ENCODE results near the gene DLD.
"Not testable (repeated sequence)": the region's sequence is repeated elsewhere in the genome, so short reads cannot be mapped to it uniquely, and the experiment has no call there.

The DLD gene

GRCh38 chr7:107917763-107918651, 27.0 kb downstream of the DLD start:
- no peak for DNase-seq (ENCODE audit: low spot score)

- no peak for DNase-seq (ENCODE audit: low spot score)
These were observed 28.0 kb downstream of the DLD start for GRCh38 chr7:107918948-107919347.

- DNase-seq (ENCODE audit: low spot score), result no peak
These were observed 29.2 kb downstream of the DLD start for GRCh38 chr7:107920048-107920772.

GRCh38 chr7:107921826-107922225, 30.8 kb downstream of the DLD start:
- DNase-seq (ENCODE audit: low spot score), result not testable (repeated sequence)

- DNase-seq (ENCODE audit: low spot score), result no peak
These were observed 31.9 kb downstream of the DLD start for GRCh38 chr7:107922886-107923285.

- no peak for DNase-seq (ENCODE audit: low spot score)
These were observed 34.0 kb downstream of the DLD start for GRCh38 chr7:107924841-107925504.

GRCh38 chr7:107926481-107926880, 35.5 kb downstream of the DLD start:
- DNase-seq (ENCODE audit: low spot score), result no peak

- DNase-seq (ENCODE audit: low spot score), result no peak
These were observed 40.9 kb downstream of the DLD start for GRCh38 chr7:107931740-107932515.

- no peak for DNase-seq (ENCODE audit: low spot score)
These were observed 41.8 kb downstream of the DLD start for GRCh38 chr7:107932805-107933204.

- no peak for DNase-seq (ENCODE audit: low spot score)
These were observed 42.5 kb downstream of the DLD start for GRCh38 chr7:107933386-107934013.

GRCh38 chr7:107934991-107935770, 44.2 kb downstream of the DLD start:
- no peak for DNase-seq (ENCODE audit: low spot score)

GRCh38 chr7:107936312-107936711, 45.3 kb downstream of the DLD start:
- no peak for DNase-seq (ENCODE audit: low spot score)

GRCh38 chr7:107937531-107937930, 46.5 kb downstream of the DLD start:
- no peak for DNase-seq (ENCODE audit: low spot score)

- no peak for DNase-seq (ENCODE audit: low spot score)
These were observed 47.7 kb downstream of the DLD start for GRCh38 chr7:107938456-107939250.

- no peak for DNase-seq (ENCODE audit: low spot score)
These were observed 48.8 kb downstream of the DLD start for GRCh38 chr7:107939573-107940489.

- no peak for DNase-seq (ENCODE audit: low spot score)
These were observed 50.0 kb downstream of the DLD start for GRCh38 chr7:107940951-107941350.

- DNase-seq (ENCODE audit: low spot score), result no peak
These were observed 52.0 kb downstream of the DLD start for GRCh38 chr7:107943018-107943417.

GRCh38 chr7:107944411-107945169, 53.6 kb downstream of the DLD start:
- DNase-seq (ENCODE audit: low spot score), result no peak

Data from CD4-positive, alpha-beta T cell treated with Interleukin-6 at 100 ng/mL for 8 hours (primary cell).